HepG2 (cell line): ENCODE results near the gene GPS1. TPM values are rescaled to one million over a fixed set of nuclear protein-coding genes. Genes with fewer than 3 reads are reported as not detected.

Source experiments
- FOXC1 ChIP-seq: sonication (generic); formaldehyde crosslinking; IDR thresholded peaks from 2 replicates; pipeline ENCODE4 v1.8.0; 2022; ENCODE audit warnings: mild to moderate bottlenecking, missing genetic modification reagents, borderline replicate concordance
- PITX1 ChIP-seq: sonication (generic); formaldehyde crosslinking; IDR thresholded peaks from 2 replicates; pipeline ENCODE4 v1.5.1; 2020; ENCODE audit warnings: mild to moderate bottlenecking, missing genetic modification reagents
- SSRP1 ChIP-seq: IDR thresholded peaks from 2 replicates; pipeline ENCODE4 v1.6.1; 2016; ENCODE audit warnings: control low read depth
- ZBTB39 ChIP-seq: sonication (generic); formaldehyde crosslinking; IDR thresholded peaks from 2 replicates; pipeline ENCODE4 v1.5.0; 2020; ENCODE audit warnings: missing genetic modification reagents
- ZKSCAN5 ChIP-seq: sonication (generic); formaldehyde crosslinking; IDR thresholded peaks from 2 replicates; pipeline ENCODE4 v1.5.1; 2020; ENCODE audit warnings: mild to moderate bottlenecking, missing genetic modification reagents
- ZNF333 ChIP-seq: sonication (generic); formaldehyde crosslinking; IDR thresholded peaks from 2 replicates; pipeline ENCODE4 v1.4.0; 2020; ENCODE audit warnings: mild to moderate bottlenecking, missing genetic modification reagents, borderline replicate concordance
- ZNF512B ChIP-seq: sonication (generic); formaldehyde crosslinking; IDR thresholded peaks from 2 replicates; pipeline ENCODE4 v1.5.1; 2020; ENCODE audit warnings: missing genetic modification reagents, mild to moderate bottlenecking, borderline replicate concordance
- ZNF629 ChIP-seq: sonication (generic); formaldehyde crosslinking; conservative IDR thresholded peaks from 2 replicates; pipeline ENCODE4 v1.5.0; 2020; ENCODE audit warnings: missing genetic modification reagents
- ZNF703 ChIP-seq: sonication (generic); formaldehyde crosslinking; IDR thresholded peaks from 2 replicates; pipeline ENCODE4 v1.5.1; 2020; ENCODE audit warnings: missing genetic modification reagents, mild to moderate bottlenecking, moderate library complexity, borderline replicate concordance
- polyA plus RNA-seq, 8 experiments: library from polyadenylated mRNA; depleted of rRNA in 3 of 8; stranded (reverse) in 7 of 8; unstranded in 1 of 8; fragments of >200 nt; fragmentation: Illumina TruSeq in 4 of 8; extraction: Trizol in 4 of 8; gene quantifications; 2 replicates each; pipeline versions ENCODE4 v1.2.1 to v1.2.3, GENCODE V29; 2011 to 2016; ENCODE audit warnings: low read depth in 4 of 8, missing spikeins in 1 of 8, mixed read lengths in 1 of 8; ENCODE audit not compliant: insufficient read depth in 1 of 8
- total RNA-seq, 5 experiments: library from RNA; depleted of rRNA; stranded (reverse); fragments of >200 nt; fragmentation: Illumina TruSeq; extraction: Trizol; gene quantifications; 2 replicates each; pipeline ENCODE4 v1.2.3, GENCODE V29; 2016; ENCODE audit warnings: low read depth in 1 of 5

The GPS1 gene
- total and polyA plus RNA-seq, 2 of the 13 experiments (the other 11 are each of a cell fraction or from before 2014, with no cell fraction given) = 124 to 128 TPM

- TF ChIP-seq ZBTB39 (0 out of 2 replicates have a peak, but pooled peaks have one; percentile 51), FOXC1 (peak; percentile 91; the same call in 1 of the 2 replicates), ZNF512B (CRISPR knock-in tag) (0 out of 2 replicates have a peak, but pooled peaks have one; percentile 55), ZNF629 (CRISPR knock-in tag) (no peak), ZNF333 (CRISPR knock-in tag) (peak; percentile 5; the same call in 1 of the 2 replicates), SSRP1 (CRISPR knock-in tag) (no peak), ZKSCAN5 (CRISPR knock-in tag) (peak; percentile 22; the same call in 1 of the 2 replicates), PITX1 (no peak; the same call in 1 of the 2 replicates), ZNF703 (CRISPR knock-in tag) (0 out of 2 replicates have a peak, but pooled peaks have one; percentile 11)
These were observed 53.8 kb downstream of the GPS1 start (continued) for GRCh38 chr17:82105417-82105881.
